ENCODE results near the gene PPDPF.
A peak's percentile ranks its signal among the peaks of the same experiment; 100 is the strongest.
"Not testable (repeated sequence)": the region's sequence is repeated elsewhere in the genome, so short reads cannot be mapped to it uniquely, and the experiment has no call there.

Gene PPDPF

GRCh38 chr20:63500902-63501817 lies 19.4 kb upstream of the PPDPF start:
- no peak for DNase-seq

DNA sequence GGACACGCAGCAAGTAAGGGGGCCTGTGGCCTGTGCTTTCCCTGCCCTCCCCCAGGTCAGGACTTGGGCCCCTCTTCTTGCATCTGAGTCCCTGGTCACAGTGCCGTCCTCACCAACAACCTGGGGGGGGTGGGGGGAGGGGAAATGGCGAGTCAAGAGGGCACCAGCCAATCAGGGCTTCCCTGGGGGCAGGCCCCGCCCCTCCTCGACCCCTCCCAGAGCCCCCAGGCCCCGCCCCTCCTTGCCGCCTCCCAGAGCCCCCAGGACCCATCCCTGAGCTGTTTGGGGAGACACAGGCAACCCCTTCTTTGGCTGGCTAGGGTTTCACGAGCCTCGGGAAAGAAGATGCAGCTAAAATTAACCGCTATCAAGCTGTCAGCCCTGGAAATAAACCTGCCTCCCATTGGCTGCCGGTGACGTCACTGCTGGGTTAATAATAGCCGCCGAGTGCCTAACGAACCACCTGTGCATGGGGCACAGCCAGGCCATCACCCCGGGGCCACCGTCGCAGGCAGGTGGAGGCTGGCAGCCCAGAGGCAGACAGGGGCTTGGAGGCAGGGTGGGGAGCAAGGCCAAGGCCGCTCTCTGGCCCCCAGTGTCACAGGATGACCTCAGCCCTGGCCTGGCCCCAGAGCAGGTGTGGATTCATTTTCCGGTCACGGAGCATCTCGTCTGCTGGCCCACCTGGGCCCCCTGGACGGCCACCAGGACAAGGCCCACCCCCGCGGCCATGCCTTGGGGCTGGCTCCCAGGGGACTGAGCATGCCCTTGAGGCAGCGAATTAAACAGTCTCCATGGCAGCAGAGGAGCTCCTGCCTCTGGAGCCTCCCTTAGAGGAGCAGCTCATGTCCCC lies 18.5 kb upstream of the PPDPF start:
- DNase-seq, result peak; percentile 83

- peak; percentile 83 for DNase-seq
Observed at GRCh38 chr20:63502671-63503172, 17.8 kb upstream of the PPDPF start.

DNA sequence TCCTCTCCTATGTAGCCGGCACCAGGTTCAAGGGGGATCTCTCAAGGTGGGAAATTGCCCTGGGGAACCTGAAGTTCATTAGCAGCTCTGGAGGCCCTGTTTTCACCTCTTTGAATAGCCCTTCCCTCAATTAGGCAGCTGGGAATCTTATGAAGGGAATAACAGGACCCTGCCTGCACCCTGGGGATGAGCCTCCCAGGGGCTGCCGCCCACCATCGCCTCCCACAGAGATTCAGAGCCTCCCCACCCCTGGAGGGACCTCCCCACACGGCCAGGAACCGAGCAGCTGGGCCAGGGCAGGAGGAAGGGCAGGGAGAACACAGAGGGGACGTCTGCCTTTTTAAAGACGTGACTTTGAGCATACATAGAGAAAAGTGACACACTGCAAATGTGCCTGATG lies 17.0 kb upstream of the PPDPF start:
- DNase-seq, result no peak

DNA sequence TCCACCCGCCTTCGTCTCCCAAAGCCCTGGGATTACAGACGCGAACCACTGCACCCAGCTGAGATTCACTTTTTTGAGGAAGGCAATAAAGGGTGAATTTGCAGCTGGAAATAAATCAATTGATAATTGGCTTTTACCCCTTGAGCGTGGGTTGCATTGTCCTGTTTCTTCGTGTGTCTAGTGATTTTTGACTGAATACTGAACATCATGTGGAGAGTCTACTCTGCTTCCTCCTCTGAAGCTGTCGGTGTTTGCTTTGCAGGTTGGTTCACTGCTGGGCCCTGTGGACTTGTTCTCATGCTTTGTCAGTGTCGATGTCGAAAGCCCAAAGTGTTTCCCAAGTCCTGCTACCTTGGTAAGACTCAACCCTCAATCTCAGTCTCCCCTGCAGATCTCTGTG lies 15.9 kb upstream of the PPDPF start:
- DNase-seq, result no peak

DNA sequence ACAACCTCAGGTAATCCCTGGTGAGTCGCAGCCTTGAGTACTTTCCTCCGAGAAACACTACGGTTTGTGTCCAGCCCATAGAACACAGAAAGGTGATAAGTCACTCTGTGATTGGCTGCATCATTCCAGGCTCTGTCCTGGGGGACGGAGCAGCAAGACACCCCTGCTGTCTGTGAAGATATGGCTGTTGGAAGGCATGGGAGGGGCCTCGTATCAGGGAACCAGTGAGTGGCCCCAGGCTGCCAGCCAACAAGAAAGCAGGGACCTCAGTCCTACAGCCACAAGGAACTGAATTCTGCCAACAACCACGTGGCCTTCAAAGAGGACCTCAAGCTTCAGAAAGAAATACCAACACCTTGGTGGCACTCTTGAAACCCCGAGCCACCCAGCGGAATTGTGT lies 15.3 kb upstream of the PPDPF start:
- DNase-seq, result no peak

DNA sequence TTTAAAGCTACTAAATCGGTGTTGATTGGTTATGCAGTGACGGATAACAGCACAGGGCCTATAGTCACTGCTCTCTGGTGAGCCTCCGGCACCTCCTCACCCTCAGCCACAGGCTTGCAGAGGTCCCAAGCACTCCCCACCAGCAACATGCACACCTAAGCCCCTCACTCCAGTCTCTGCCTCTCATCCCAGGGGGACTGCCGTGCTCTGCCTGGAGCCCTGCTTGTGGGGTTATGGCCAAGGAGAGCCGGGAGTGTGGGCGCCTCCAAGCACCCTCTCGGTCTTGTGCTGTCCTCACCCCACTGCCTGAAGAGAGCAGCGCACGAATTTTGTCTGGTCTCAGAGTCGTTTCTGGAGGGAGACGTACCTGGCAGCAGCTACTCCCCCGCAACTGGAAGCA lies 14.8 kb upstream of the PPDPF start:
- no peak for DNase-seq

DNA sequence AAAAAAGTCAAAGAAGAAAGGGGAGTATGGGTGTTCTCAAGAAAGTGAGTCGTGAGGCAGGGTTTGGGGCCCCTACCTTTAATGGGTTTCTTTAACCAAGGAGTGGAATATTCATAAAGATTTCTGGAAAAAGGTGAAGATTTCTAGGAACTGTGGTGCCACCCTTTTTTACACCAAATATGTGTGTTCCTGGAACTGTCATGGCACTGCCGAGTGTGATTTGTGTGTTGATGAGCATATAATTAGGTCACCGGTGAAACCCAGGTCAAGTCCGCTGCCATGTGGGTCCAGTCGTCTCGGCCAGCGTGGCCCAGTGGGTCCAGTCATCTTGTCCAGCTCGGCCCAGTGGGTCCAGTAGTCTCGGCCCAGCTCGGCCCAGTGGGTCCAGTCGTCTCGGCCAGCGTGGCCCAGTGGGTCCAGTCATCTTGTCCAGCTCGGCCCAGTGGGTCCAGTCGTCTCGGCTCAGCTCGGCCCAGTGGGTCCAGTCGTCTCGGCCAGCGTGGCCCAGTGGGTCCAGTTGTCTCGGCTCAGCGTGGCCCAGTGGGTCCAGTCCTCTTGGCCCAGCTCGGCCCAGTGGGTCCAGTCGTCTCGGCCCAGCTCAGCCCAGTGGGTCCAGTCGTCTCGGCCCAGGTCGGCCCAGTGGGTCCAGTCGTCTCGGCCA lies 13.4 kb upstream of the PPDPF start:
- DNase-seq, result no peak

- no peak for DNase-seq
Observed at GRCh38 chr20:63508072-63508768, 12.3 kb upstream of the PPDPF start.

DNA sequence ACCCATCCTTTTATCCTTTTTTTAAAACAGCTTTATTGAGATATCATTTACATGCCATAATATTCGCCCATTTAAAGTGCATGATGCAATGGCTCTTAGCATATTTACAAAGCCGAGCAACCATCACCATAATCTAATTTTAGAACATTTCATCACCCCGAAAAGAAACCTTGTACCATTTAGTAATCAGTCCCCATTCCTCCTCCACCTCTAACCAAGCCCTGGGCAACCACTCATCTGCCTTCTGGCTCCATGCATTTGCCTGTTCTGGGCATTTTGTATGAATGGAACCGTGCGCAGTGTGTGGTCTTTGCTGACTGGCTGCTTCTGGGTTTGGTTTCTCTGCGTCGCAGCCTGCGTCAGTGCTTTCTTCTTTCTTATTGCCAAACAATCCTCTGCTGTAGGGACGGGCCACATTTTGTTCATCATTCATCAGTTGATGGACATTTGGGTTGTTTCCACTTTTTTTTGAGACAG lies 11.4 kb upstream of the PPDPF start:
- no peak for DNase-seq

DNA sequence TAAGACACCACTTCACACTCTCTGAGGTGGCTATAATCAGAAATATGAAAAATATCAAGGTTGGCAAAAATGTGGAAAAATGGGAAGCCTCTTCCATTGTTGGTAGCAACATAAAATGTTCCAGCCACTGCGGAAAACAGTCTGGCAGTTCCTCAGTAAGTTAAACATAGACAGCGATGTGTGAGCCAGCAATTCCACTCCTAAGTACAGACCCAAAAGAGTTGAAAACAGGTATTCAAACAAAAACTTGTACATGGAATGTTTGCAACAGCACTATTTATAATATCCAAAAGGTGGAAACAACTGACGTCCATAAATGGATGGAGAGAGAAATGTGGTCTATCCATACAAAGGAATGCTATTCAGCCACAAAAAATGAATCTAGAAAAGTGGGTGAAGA lies 7.4 kb upstream of the PPDPF start:
- no peak for DNase-seq

- not testable (repeated sequence) for DNase-seq
Observed at GRCh38 chr20:63514520-63514919, 6.0 kb upstream of the PPDPF start.

DNA sequence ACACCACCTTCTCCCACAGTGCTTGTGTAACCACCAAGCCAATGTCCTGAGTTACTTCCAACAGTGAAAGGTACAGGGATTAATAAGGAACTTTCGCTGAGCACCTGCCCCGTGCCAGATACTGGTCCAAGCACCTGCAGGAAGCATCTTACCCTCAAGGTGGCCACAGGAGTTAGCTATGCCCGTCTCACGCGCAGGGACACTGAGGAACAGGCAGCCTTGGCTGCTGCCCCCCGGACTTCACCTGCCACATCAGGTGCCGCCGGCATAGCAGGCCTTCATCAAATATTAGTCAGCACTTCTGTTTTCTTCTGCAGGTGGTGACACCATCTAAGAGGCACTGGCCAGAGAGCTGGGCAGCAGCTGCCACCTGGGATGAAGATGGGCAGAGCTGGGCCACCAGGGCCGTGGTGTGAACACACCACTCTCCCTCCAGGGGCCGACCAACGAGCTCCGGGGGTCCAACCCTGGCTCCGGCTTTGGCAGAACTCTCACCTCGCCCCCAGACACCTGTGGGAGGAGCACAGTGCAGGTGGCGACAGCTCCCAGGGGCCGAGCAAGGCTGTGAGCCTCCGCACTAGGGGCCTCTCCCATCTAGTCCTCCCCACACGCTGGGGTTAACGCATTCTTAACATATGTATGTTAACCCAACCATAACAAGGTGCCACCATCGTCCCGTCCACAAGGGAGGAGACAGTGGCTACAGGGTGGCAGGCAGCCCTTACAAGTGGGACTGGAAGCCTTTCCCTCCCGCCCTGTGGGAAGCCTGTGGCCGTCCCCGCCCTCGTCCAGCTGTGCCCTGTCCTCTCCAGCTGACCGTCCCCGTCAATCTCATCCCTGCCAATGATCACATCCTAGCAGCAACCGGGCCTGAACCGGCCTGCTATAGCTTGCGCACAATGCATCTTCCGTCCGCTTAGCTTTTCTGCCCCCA lies 2.9 kb upstream of the PPDPF start:
- no peak for DNase-seq

GRCh38 chr20:63518351-63518861 lies 2.2 kb upstream of the PPDPF start:
- DNase-seq, result no peak

GRCh38 chr20:63518946-63519667 lies 1.5 kb upstream of the PPDPF start:
- DNase-seq, result no peak

- DNase-seq, result peak; percentile 60
Observed at GRCh38 chr20:63519668-63520503, 679 bp upstream of the PPDPF start.

DNA sequence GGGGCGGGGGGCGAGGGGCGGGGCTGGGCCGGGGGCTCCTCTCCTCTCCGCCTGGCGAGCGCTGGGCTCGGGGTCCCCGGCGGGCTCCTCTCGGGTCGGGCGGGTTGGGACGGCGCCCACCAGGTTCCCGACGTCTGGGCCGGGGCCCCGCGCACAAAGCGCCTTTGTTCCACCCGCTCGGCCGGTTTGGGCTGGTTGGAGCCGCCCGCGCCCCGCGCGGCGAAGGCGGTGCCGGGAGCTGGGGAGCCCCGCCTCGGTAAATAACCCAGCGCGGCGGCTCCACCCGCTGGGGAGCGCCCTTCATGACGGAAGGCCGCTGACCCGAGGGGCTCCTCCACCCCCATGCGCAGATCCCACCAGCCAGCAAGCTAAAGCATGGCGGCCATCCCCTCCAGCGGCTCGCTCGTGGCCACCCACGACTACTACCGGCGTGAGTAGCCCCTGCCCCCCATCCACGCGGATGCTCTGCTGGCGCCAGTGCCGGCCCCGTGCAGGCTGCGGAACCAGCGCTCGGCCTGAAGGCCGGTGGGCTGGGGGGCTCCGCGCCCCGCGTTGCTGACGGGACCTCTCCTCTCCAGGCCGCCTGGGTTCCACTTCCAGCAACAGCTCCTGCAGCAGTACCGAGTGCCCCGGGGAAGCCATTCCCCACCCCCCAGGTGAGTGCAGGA lies 503 bp downstream of the PPDPF start:
- peak; percentile 38 for DNase-seq

DNA sequence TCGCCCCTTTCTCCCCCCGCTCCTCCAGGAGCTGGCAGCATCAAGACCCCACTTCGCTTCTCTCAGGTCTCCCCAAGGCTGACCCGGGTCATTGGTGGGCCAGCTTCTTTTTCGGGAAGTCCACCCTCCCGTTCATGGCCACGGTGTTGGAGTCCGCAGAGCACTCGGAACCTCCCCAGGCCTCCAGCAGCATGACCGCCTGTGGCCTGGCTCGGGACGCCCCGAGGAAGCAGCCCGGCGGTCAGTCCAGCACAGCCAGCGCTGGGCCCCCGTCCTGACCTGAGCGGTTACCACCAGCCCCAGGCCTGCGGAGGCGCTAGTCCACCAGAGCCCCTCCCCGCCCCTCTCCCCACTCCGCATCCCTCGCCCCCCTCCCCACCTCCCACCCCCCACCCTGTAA lies 1.0 kb downstream of the PPDPF start:
- DNase-seq, result no peak
